CD14-positive monocyte (primary cell): ENCODE data around the gene KHK. TPM values are rescaled to one million over a fixed set of nuclear protein-coding genes. Genes with fewer than 3 reads are reported as not detected.

Experiments used
- DNase-seq, 3 donors: peaks; one replicate each; pipeline ENCODE4 v3.0.0-alpha.2; 2011 to 2022
- H2AFZ ChIP-seq: 2 replicates; pipeline ENCODE4 v1.6.0; 2012; ENCODE audit warnings: mild to moderate bottlenecking, low read depth, low read length, inconsistent platforms; ENCODE audit not compliant: insufficient read depth, poor library complexity, severe bottlenecking
- H3K27ac ChIP-seq, 2 donors: 1 replicate in 1 of 2; 2 replicates in 1 of 2; pipeline ENCODE4 v1.5.1; 2012 to 2013; ENCODE audit warnings: low read length in 2 of 2, control low read depth in 1 of 2, inconsistent platforms in 1 of 2, low read depth in 1 of 2, mild to moderate bottlenecking in 1 of 2
- H3K27me3 ChIP-seq, 2 donors: one replicate each; pipeline versions ENCODE4 v1.6.0 to v1.6.1; 2011 to 2013; ENCODE audit warnings: low read length in 2 of 2; ENCODE audit not compliant: control insufficient read depth in 2 of 2, insufficient read depth in 2 of 2
- H3K36me3 ChIP-seq, 2 donors: replicated peaks in 1 of 2; 1 replicate in 1 of 2; 2 replicates in 1 of 2; pipeline versions ENCODE4 v1.5.1 to v1.6.1; 2012 to 2013; ENCODE audit warnings: low read length in 2 of 2, control low read depth in 1 of 2, inconsistent platforms in 1 of 2, mild to moderate bottlenecking in 1 of 2; ENCODE audit not compliant: insufficient read depth in 2 of 2, control insufficient read depth in 1 of 2
- H3K4me1 ChIP-seq, 2 donors: 1 replicate in 1 of 2; 2 replicates in 1 of 2; pipeline versions ENCODE4 v1.5.1 to v1.6.1; 2012 to 2013; ENCODE audit warnings: low read length in 2 of 2, control low read depth in 1 of 2, inconsistent platforms in 1 of 2, mild to moderate bottlenecking in 1 of 2, moderate library complexity in 1 of 2; ENCODE audit not compliant: insufficient read depth in 2 of 2, control insufficient read depth in 1 of 2
- H3K4me2 ChIP-seq: replicated peaks from 2 replicates; pipeline ENCODE3; 2012; ENCODE audit warnings: low read length, moderate library complexity, mild to moderate bottlenecking; ENCODE audit not compliant: poor library complexity, severe bottlenecking; ENCODE audit errors: extremely low read depth
- H3K4me3 ChIP-seq, 3 experiments: fragments of 200-600 bp in 1 of 3; sonication (generic) in 1 of 3; replicated peaks in 1 of 3; 1 replicate in 2 of 3; 2 replicates in 1 of 3; pipeline ENCODE4 v1.5.1; 2011 to 2013; ENCODE audit warnings: low read length in 3 of 3, mild to moderate bottlenecking in 3 of 3, control low read depth in 2 of 3, low read depth in 2 of 3, inconsistent platforms in 1 of 3, moderate library complexity in 1 of 3
- H3K79me2 ChIP-seq: 2 replicates; pipeline ENCODE4 v1.6.0; 2012; ENCODE audit warnings: mild to moderate bottlenecking, control low read depth, inconsistent platforms, low read length, moderate library complexity; ENCODE audit not compliant: insufficient read depth
- H3K9ac ChIP-seq: 2 replicates; pipeline ENCODE4 v1.6.0; 2017; ENCODE audit warnings: low read length, mild to moderate bottlenecking; ENCODE audit not compliant: insufficient read depth, poor library complexity, severe bottlenecking
- H3K9me3 ChIP-seq, 2 donors: replicated peaks in 1 of 2; 1 replicate in 1 of 2; 2 replicates in 1 of 2; pipeline versions ENCODE4 v1.5.1 to v1.6.1; 2012 to 2013; ENCODE audit warnings: low read length in 2 of 2, control low read depth in 1 of 2; ENCODE audit not compliant: control insufficient read depth in 1 of 2, insufficient read depth in 1 of 2
- H4K20me1 ChIP-seq: 2 replicates; pipeline ENCODE4 v1.6.0; 2012; ENCODE audit warnings: mild to moderate bottlenecking, low read length, control low read depth, moderate library complexity; ENCODE audit not compliant: insufficient read depth
- H3K27ac Mint-ChIP-seq, 7 donors: one replicate each; pipeline ENCODE4 v1.8.0; 2020; ENCODE audit warnings: mild to moderate bottlenecking in 7 of 7, mixed read lengths in 7 of 7, moderate library complexity in 6 of 7, inconsistent platforms in 2 of 7
- H3K27me3 Mint-ChIP-seq, 3 donors: one replicate each; pipeline ENCODE4 v1.8.0; 2021 to 2022; ENCODE audit warnings: low read depth in 3 of 3, mild to moderate bottlenecking in 3 of 3, mixed read lengths in 3 of 3, moderate library complexity in 3 of 3, inconsistent platforms in 1 of 3
- H3K36me3 Mint-ChIP-seq, 2 donors: one replicate each; pipeline ENCODE4 v1.8.0; 2020; ENCODE audit warnings: mixed read lengths in 2 of 2, inconsistent platforms in 1 of 2, mild to moderate bottlenecking in 1 of 2
- H3K4me1 Mint-ChIP-seq: one replicate; pipeline ENCODE4 v1.8.0; 2020; ENCODE audit warnings: mild to moderate bottlenecking, mixed read lengths
- H3K4me3 Mint-ChIP-seq, 2 donors: one replicate each; pipeline ENCODE4 v1.8.0; 2020; ENCODE audit warnings: mild to moderate bottlenecking in 2 of 2, mixed read lengths in 2 of 2, moderate library complexity in 1 of 2
- H3K9me3 Mint-ChIP-seq, 7 donors: one replicate each; pipeline ENCODE4 v1.8.0; 2020 to 2022; ENCODE audit warnings: mixed read lengths in 7 of 7, mild to moderate bottlenecking in 6 of 7, moderate library complexity in 6 of 7, inconsistent platforms in 2 of 7
- CTCF ChIP-seq: fragments of 200-600 bp; IDR thresholded peaks from one replicate; pipeline ENCODE4 v1.8.0; 2022; ENCODE audit warnings: antibody characterized with exemption, mild to moderate bottlenecking
- WGBS: methylation state at CpG from one replicate; pipeline ENCODE4 v1.1.5; 2013; ENCODE audit warnings: missing lambda C conversion rate; ENCODE audit not compliant: insufficient coverage; 5-methylcytosine and 5-hydroxymethylcytosine counted together
- intact Hi-C, 2 donors: fragments of 100-400 bp; cut with micrococcal nuclease; formaldehyde crosslinking; loops; one replicate each; pipeline versions ENCODE4 v1.15.0 to v1.15.1; 2023
- polyA plus RNA-seq, 3 donors: library from polyadenylated mRNA; depleted of rRNA in 1 of 3; unstranded in 2 of 3; stranded (reverse) in 1 of 3; fragments of 300-500 nt in 2 of 3; fragments of >200 nt in 1 of 3; fragmentation: Illumina TruSeq in 2 of 3; gene quantifications; 1 replicate in 2 of 3; 2 replicates in 1 of 3; pipeline ENCODE4 v1.2.3, GENCODE V29; 2012 to 2021

The KHK gene
- polyA plus RNA-seq, 3 donors = 3.4 to 7.3 (median 6.6) TPM

GRCh38 chr2:27128668-27129571, 42.3 kb downstream of the KHK start:
- peaks cover 0 to 2% (median 0%) of the 10 kb centered on the region in 7 donors for H3K9me3 Mint-ChIP-seq
- intact Hi-C loops = no loop called here
- H2AFZ ChIP-seq = no peak overlapping the region
- no peak for DNase-seq
- H3K27me3 Mint-ChIP-seq = peaks cover 0 to 2% (median 0%) of the 10 kb centered on the region in 3 donors
- H3K27ac Mint-ChIP-seq = peak overlapping the region in 4 of 7 donors; percentile 28 to 74 (median 51)
- H4K20me1 ChIP-seq = peaks cover 19% of the 10 kb centered on the region
- no peak overlapping the region for H3K4me2 ChIP-seq
- H3K36me3 ChIP-seq = peaks cover 33 to 43% of the 10 kb centered on the region in 2 donors
- no peak overlapping the region for H3K4me3 ChIP-seq
- H3K27ac ChIP-seq = no peak overlapping the region
- no peak overlapping the region for H3K4me3 Mint-ChIP-seq
- H3K4me1 Mint-ChIP-seq = peaks cover 16% of the 10 kb centered on the region
- H3K27me3 ChIP-seq = no peaks in the 10 kb centered on the region
- peaks cover 13% of the 10 kb centered on the region for H3K79me2 ChIP-seq
- no peak for TF ChIP-seq CTCF
- peaks cover 12 to 13% of the 10 kb centered on the region in 2 donors for H3K4me1 ChIP-seq
- H3K9ac ChIP-seq = no peak overlapping the region
- H3K9me3 ChIP-seq = no peaks in the 10 kb centered on the region
- 94% methylated on average over 7 of the region's 11 CpGs for WGBS
- H3K36me3 Mint-ChIP-seq = peaks cover 40 to 43% of the 10 kb centered on the region in 2 donors

GRCh38 chr2:27130396-27130795, 43.8 kb downstream of the KHK start:
- H3K9me3 Mint-ChIP-seq = peaks cover 0 to 2% (median 0%) of the 10 kb centered on the region in 7 donors
- no peak for TF ChIP-seq CTCF
- Histone ChIP-seq H3K27me3 (no peaks in the 10 kb centered on the region), H3K36me3 (peaks cover 33 to 43% of the 10 kb centered on the region in 2 donors), H4K20me1 (peaks cover 19% of the 10 kb centered on the region), H3K9me3 (no peaks in the 10 kb centered on the region), H3K27ac (no peak overlapping the region), H3K4me2 (no peak overlapping the region), H3K4me1 (peaks cover 19% of the 10 kb centered on the region in 2 donors), H3K4me3 (no peak overlapping the region), H2AFZ (no peak overlapping the region), H3K79me2 (peaks cover 18% of the 10 kb centered on the region), H3K9ac (no peak overlapping the region)
- H3K27ac Mint-ChIP-seq = peak overlapping the region in 1 of 7 donors; percentile 69
- WGBS = 90% methylated on average over 8 of the region's 10 CpGs
- intact Hi-C loops = loop anchor here (5.0 kb wide), 1 partner anchor 33 kb away; no protein-coding TSS in a partner anchor
- no peak overlapping the region for H3K4me3 Mint-ChIP-seq
- H3K36me3 Mint-ChIP-seq = peaks cover 40 to 43% of the 10 kb centered on the region in 2 donors
- peaks cover 18% of the 10 kb centered on the region for H3K4me1 Mint-ChIP-seq
- DNase-seq = no peak
- peaks cover 0 to 4% (median 0%) of the 10 kb centered on the region in 3 donors for H3K27me3 Mint-ChIP-seq
